Ishikawa (cell line): ENCODE data around the gene OGFOD2.

Experiments
- EGR1 ChIP-seq: IDR thresholded peaks from 2 replicates; pipeline ENCODE4 v1.6.1; 2012
- TF ChIP-seq, protein P1 (sequence below): IDR thresholded peaks from 2 replicates; pipeline ENCODE4 v1.6.1; 2012

- TF ChIP-seq EGR1 = no peak
- TF ChIP-seq, protein P1, sequence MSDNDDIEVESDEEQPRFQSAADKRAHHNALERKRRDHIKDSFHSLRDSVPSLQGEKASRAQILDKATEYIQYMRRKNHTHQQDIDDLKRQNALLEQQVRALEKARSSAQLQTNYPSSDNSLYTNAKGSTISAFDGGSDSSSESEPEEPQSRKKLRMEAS = no peak
These were observed 19.9 kb downstream of the OGFOD2 start for GRCh38 chr12:122994781-122995502.
